ENCODE measurements around the gene PCDH9. TPM values are rescaled to one million over a fixed set of nuclear protein-coding genes. Genes with fewer than 3 reads are reported as not detected.

PCDH9 gene
- total and polyA plus RNA-seq, 10 of the 15 experiments (the other 5 are each of a cell fraction or from before 2014, with no cell fraction given) = 0.02 to 2.3 (median 0.05) TPM; not detected in 1

DNA sequence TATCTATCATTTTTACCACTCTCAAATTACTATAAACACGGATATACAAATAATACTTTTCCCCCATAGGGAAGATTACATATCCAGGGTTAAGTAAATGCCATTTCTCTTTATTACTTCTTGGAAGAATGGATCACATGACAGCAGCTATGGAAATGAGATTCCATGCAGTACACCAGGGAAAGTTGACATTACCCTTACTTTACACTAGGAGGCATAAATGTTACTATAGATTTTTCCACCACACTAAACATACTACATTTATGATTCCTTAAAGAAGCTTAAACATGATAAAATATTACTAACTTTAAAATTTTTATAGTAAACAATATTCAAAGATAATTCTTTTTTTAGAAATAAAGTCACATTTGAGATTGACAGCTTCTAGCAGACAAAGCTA, 611.4 kb downstream of the PCDH9 start:
- ChIA-PET RAD21 (ENCODE audit: unreplicated experiment) (interaction anchor here (0.8 to 1.9 kb wide), 10 partner anchors 10 to 797 kb away, joined by 3 to 9 read pairs (median 4); no protein-coding TSS in a partner anchor), POLR2A (no interaction called here)

More for the DNA sequence above, 611.4 kb downstream of the PCDH9 start:
- H3K27me3 ChIP-seq (replicated peaks in 1 of 2; ENCODE audit: control insufficient read depth in 2 of 2, insufficient read depth in 2 of 2, low read length in 1 of 2) = no peaks in the 10 kb centered on the region
- ChIA-PET CTCF (interaction anchor here (0.6 to 2.6 kb wide), 15 partner anchors 10 to 620 kb away, joined by 3 to 26 read pairs (median 3); no protein-coding TSS in a partner anchor), SMC1A (ENCODE audit: uncharacterized antibody, unreplicated experiment) (interaction anchor here (0.5 to 1.9 kb wide), 16 partner anchors 8 to 620 kb away, joined by 3 to 15 read pairs (median 4); no protein-coding TSS in a partner anchor)
- no peak for DNase-seq (ENCODE audit: low read depth, low spot score)
- H3K4me1 ChIP-seq (ENCODE audit: control insufficient read depth, insufficient read depth, low read length) = no peaks in the 10 kb centered on the region
- no peak overlapping the region for H3K27ac ChIP-seq (ENCODE audit: control insufficient read depth, insufficient read depth)
- TF ChIP-seq TCF3 (IDR thresholded peaks at IDR 0.05; ENCODE audit: borderline replicate concordance, insufficient read depth, low read depth, low read length) (no peak), SMC3 (IDR thresholded peaks at IDR 0.05; ENCODE audit: borderline replicate concordance, low read length) (peak; percentile 41; the same call in 1 of the 2 replicates)
- TF ChIP-seq, protein P1, sequence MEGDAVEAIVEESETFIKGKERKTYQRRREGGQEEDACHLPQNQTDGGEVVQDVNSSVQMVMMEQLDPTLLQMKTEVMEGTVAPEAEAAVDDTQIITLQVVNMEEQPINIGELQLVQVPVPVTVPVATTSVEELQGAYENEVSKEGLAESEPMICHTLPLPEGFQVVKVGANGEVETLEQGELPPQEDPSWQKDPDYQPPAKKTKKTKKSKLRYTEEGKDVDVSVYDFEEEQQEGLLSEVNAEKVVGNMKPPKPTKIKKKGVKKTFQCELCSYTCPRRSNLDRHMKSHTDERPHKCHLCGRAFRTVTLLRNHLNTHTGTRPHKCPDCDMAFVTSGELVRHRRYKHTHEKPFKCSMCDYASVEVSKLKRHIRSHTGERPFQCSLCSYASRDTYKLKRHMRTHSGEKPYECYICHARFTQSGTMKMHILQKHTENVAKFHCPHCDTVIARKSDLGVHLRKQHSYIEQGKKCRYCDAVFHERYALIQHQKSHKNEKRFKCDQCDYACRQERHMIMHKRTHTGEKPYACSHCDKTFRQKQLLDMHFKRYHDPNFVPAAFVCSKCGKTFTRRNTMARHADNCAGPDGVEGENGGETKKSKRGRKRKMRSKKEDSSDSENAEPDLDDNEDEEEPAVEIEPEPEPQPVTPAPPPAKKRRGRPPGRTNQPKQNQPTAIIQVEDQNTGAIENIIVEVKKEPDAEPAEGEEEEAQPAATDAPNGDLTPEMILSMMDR (IDR thresholded peaks at IDR 0.05 in 2 of 3, conservative IDR thresholded peaks at IDR 0.05 in 1 of 3; ENCODE audit: control insufficient read depth in 2 of 3, extremely low read depth in 1 of 3, insufficient read depth in 1 of 3, low read depth in 3 of 3, low read length in 3 of 3) = peak in 2 of 3 experiments; percentile 15 to 36; a peak in 2 of 6 replicates
- no peaks in the 10 kb centered on the region for H3K79me2 ChIP-seq (ENCODE audit: control insufficient read depth, insufficient read depth, low read length)
- ATAC-seq = no peak
- 0% methylated on average over 1 of the region's 1 CpG for WGBS (ENCODE audit: insufficient coverage, insufficient replicate concordance, low lambda C conversion rate, missing lambda C conversion rate)
- no peaks in the 10 kb centered on the region for H3K9me3 ChIP-seq (replicated peaks; ENCODE audit: control insufficient read depth, insufficient read depth, low read length)
- BruUV-seq (replicated peaks) = no TSS peak
- no peaks in the 10 kb centered on the region for H4K20me1 ChIP-seq (ENCODE audit: control insufficient read depth, insufficient read depth)
- no peak overlapping the region for H3K9ac ChIP-seq (ENCODE audit: control insufficient read depth, insufficient read depth, low read length)
- in situ Hi-C loops (cut with MboI) = no loop called here
- intact Hi-C loops (cut with micrococcal nuclease; ENCODE audit: unreplicated experiment) = no loop called here
- FAIRE-seq = no peak
- H3K4me3 ChIP-seq = no peak overlapping the region
- no peaks in the 10 kb centered on the region for H3K36me3 ChIP-seq (ENCODE audit: control insufficient read depth in 2 of 2, insufficient read depth in 2 of 2, low read length in 1 of 2)
- no peak overlapping the region for H3K4me2 ChIP-seq (ENCODE audit: control insufficient read depth, insufficient read depth)
- H2AFZ ChIP-seq (ENCODE audit: control insufficient read depth, low read depth, low read length) = no peak overlapping the region
